SH-SY5Y (cell line): Measurements from ENCODE around the gene IKZF5.

Experiments
- GATA2 ChIP-seq: IDR thresholded peaks from 2 replicates; pipeline ENCODE4 v1.6.1; 2011; ENCODE audit warnings: mild to moderate bottlenecking, low read depth, low read length
- GATA3 ChIP-seq: IDR thresholded peaks from 2 replicates; pipeline ENCODE4 v1.6.1; 2011; ENCODE audit warnings: low read depth, mild to moderate bottlenecking, low read length, moderate library complexity

GRCh38 chr10:123011987-123012386, 3.4 kb upstream of the IKZF5 start:
- TF ChIP-seq GATA2 (no peak), GATA3 (no peak)
